DOHH2 (cell line): ENCODE measurements around the gene NEAT1.

ENCODE experiments used
- CTCF ChIP-seq: fragments of 200-600 bp; sonication (generic); IDR thresholded peaks from one replicate; pipeline ENCODE4 v1.5.1; 2014; ENCODE audit warnings: antibody characterized with exemption, mild to moderate bottlenecking, low read depth, low read length; ENCODE audit not compliant: poor library complexity, severe bottlenecking
- EZH2phosphoT487 ChIP-seq: fragments of 200-600 bp; sonication (generic); IDR thresholded peaks from 2 replicates; pipeline ENCODE4 v1.6.1; 2017; ENCODE audit warnings: borderline replicate concordance, mild to moderate bottlenecking, antibody characterized with exemption, low read length, moderate library complexity, mixed read lengths

GRCh38 chr11:65491163-65491465, 68.5 kb downstream of the NEAT1 start:
- TF ChIP-seq CTCF (no peak), EZH2phosphoT487 (no peak)
